MM.1S (cell line): Measurements from ENCODE around the gene MIF.
"Not testable (repeated sequence)": the region's sequence is repeated elsewhere in the genome, so short reads cannot be mapped to it uniquely, and the experiment has no call there.

Experiments
- DNase-seq: peaks from one replicate; pipeline ENCODE4 v3.0.0-alpha.2; 2015
- H2AFZ ChIP-seq: fragments of 300-600 bp; sonication (generic); 2 replicates; pipeline ENCODE4 v1.6.0; 2016; ENCODE audit warnings: antibody characterized with exemption, low read length
- H3F3A ChIP-seq: fragments of 300-600 bp; sonication (generic); 2 replicates; pipeline ENCODE4 v1.6.1; 2016; ENCODE audit warnings: mild to moderate bottlenecking, antibody characterized with exemption, low read length, moderate library complexity, mixed read lengths; ENCODE audit not compliant: insufficient read depth
- H3K27ac ChIP-seq: fragments of 300-600 bp; sonication (generic); 2 replicates; pipeline ENCODE4 v1.5.1; 2016; ENCODE audit warnings: mild to moderate bottlenecking, low read length
- H3K27me3 ChIP-seq: fragments of 300-600 bp; sonication (generic); replicated peaks from 2 replicates; pipeline ENCODE4 v1.6.0; 2016; ENCODE audit warnings: low read length; ENCODE audit not compliant: insufficient read depth
- H3K36me3 ChIP-seq: fragments of 300-600 bp; sonication (generic); replicated peaks from 2 replicates; pipeline ENCODE4 v1.6.1; 2016; ENCODE audit warnings: mild to moderate bottlenecking, low read length, mixed read lengths; ENCODE audit not compliant: insufficient read depth
- H3K4me1 ChIP-seq: fragments of 300-600 bp; sonication (generic); 2 replicates; pipeline ENCODE4 v1.6.1; 2016; ENCODE audit warnings: low read length, mixed read lengths
- H3K4me2 ChIP-seq: fragments of 300-600 bp; sonication (generic); 2 replicates; pipeline ENCODE4 v1.6.0; 2016; ENCODE audit warnings: low read depth, low read length
- H3K4me3 ChIP-seq: fragments of 300-600 bp; sonication (generic); 2 replicates; pipeline ENCODE4 v1.5.1; 2016; ENCODE audit warnings: low read length, mixed read lengths
- H3K79me2 ChIP-seq: fragments of 300-600 bp; sonication (generic); 2 replicates; pipeline ENCODE4 v1.6.1; 2016; ENCODE audit warnings: mixed run types, low read length, mixed read lengths
- H3K9ac ChIP-seq: fragments of 300-600 bp; sonication (generic); 2 replicates; pipeline ENCODE4 v1.6.1; 2016; ENCODE audit warnings: low read length, mixed read lengths
- H3K9me2 ChIP-seq: fragments of 300-600 bp; sonication (generic); replicated peaks from 2 replicates; pipeline ENCODE4 v1.6.1; 2016; ENCODE audit warnings: mild to moderate bottlenecking, low read length, mixed read lengths; ENCODE audit not compliant: insufficient read depth
- H3K9me3 ChIP-seq: fragments of 300-600 bp; sonication (generic); replicated peaks from 2 replicates; pipeline ENCODE4 v1.6.1; 2016; ENCODE audit warnings: mild to moderate bottlenecking, low read length, mixed read lengths; ENCODE audit not compliant: insufficient read depth
- H4K20me1 ChIP-seq: fragments of 300-600 bp; sonication (generic); 2 replicates; pipeline ENCODE4 v1.6.1; 2016; ENCODE audit warnings: mild to moderate bottlenecking, low read length, moderate library complexity, mixed read lengths; ENCODE audit not compliant: insufficient read depth
- EZH2 ChIP-seq: fragments of 300-600 bp; sonication (generic); optimal IDR thresholded peaks from 2 replicates; pipeline ENCODE3; 2017; ENCODE audit warnings: low read depth, mild to moderate bottlenecking, antibody characterized with exemption, low read length, mixed read lengths
- EZH2phosphoT487 ChIP-seq: fragments of 300-600 bp; sonication (generic); IDR thresholded peaks from 2 replicates; pipeline ENCODE4 v1.6.1; 2018; ENCODE audit warnings: antibody characterized with exemption, low read length
- TF ChIP-seq, protein P1 (sequence below): fragments of 300-600 bp; sonication (generic); IDR thresholded peaks from 2 replicates; pipeline ENCODE4 v1.5.1; 2016; ENCODE audit warnings: antibody characterized with exemption, low read length, mixed read lengths

MIF gene

DNA sequence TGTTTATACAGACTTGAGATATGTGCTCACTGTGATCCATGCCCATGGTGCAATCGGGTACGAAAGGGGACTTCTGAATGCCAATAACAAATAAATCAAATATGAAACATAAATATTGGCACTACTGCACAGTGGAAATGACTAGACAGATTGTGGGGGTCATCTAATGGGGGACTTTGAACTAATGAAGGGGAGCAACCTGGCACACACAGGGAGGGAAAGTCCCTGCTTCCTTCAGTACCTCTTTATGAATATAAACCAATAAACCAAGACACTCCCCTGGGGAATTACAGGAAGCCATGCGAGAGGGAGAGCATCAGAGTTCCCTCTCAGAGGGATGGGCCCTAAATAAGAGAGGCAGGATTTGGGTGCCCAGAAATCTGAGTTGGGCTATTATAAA lies 21.1 kb downstream of the MIF start:
- no peak overlapping the region for H3K27ac ChIP-seq

GRCh38 chr22:23920267-23920611 lies 26.1 kb downstream of the MIF start:
- H3K9me2 ChIP-seq, H3K27me3 ChIP-seq, H3K9me3 ChIP-seq, H2AFZ ChIP-seq, H3K79me2 ChIP-seq, H3K4me3 ChIP-seq, H3K4me2 ChIP-seq, H3K27ac ChIP-seq, H4K20me1 ChIP-seq, H3F3A ChIP-seq, H3K9ac ChIP-seq, H3K36me3 ChIP-seq, DNase-seq, H3K4me1 ChIP-seq: not testable (repeated sequence)

More for the DNA sequence above, 21.1 kb downstream of the MIF start:
- no peak for DNase-seq
- Histone ChIP-seq H3K79me2 (no peaks in the 10 kb centered on the region), H3K4me3 (no peak overlapping the region), H3K4me2 (no peak overlapping the region), H3K9ac (no peak overlapping the region), H4K20me1 (no peaks in the 10 kb centered on the region), H2AFZ (no peak overlapping the region), H3F3A (peaks cover 11% of the 10 kb centered on the region; the same call in 1 of the 2 replicates), H3K9me3 (no peaks in the 10 kb centered on the region), H3K4me1 (peaks cover 4% of the 10 kb centered on the region; the same call in 1 of the 2 replicates), H3K9me2 (no peaks in the 10 kb centered on the region), H3K36me3 (no peaks in the 10 kb centered on the region), H3K27me3 (no peaks in the 10 kb centered on the region)
- TF ChIP-seq EZH2phosphoT487: no peak
- TF ChIP-seq EZH2: no peak
- TF ChIP-seq, protein P1, sequence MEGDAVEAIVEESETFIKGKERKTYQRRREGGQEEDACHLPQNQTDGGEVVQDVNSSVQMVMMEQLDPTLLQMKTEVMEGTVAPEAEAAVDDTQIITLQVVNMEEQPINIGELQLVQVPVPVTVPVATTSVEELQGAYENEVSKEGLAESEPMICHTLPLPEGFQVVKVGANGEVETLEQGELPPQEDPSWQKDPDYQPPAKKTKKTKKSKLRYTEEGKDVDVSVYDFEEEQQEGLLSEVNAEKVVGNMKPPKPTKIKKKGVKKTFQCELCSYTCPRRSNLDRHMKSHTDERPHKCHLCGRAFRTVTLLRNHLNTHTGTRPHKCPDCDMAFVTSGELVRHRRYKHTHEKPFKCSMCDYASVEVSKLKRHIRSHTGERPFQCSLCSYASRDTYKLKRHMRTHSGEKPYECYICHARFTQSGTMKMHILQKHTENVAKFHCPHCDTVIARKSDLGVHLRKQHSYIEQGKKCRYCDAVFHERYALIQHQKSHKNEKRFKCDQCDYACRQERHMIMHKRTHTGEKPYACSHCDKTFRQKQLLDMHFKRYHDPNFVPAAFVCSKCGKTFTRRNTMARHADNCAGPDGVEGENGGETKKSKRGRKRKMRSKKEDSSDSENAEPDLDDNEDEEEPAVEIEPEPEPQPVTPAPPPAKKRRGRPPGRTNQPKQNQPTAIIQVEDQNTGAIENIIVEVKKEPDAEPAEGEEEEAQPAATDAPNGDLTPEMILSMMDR: no peak

GRCh38 chr22:23921586-23922201 lies 27.5 kb downstream of the MIF start:
- not testable (repeated sequence) for H3F3A ChIP-seq, H3K9me2 ChIP-seq, H3K9ac ChIP-seq, DNase-seq, H3K27me3 ChIP-seq, H3K27ac ChIP-seq, H3K9me3 ChIP-seq, H3K36me3 ChIP-seq, H3K79me2 ChIP-seq, H3K4me2 ChIP-seq, H4K20me1 ChIP-seq, H3K4me1 ChIP-seq, H3K4me3 ChIP-seq, H2AFZ ChIP-seq

DNA sequence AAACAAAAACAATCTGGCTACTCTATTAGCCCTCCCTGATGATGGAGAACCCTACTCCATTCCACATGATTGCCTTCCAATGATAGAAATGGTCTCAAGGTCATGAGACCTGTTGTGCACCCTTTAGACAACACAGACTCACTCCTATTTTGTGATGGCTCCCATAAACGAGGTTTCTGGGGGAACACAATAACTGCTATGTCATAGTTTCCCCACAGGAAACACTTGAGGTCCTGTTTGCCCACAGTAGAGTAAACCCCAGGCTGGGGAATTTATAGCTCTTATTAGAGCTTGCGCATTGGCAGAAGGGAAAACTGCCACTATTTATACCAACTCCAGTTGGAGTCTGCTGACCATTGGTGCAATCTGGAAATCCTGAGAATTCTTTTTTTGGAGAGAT lies 28.7 kb downstream of the MIF start:
- H3K9me3 ChIP-seq: no peaks in the 10 kb centered on the region
- no peaks in the 10 kb centered on the region for H3F3A ChIP-seq
- no peaks in the 10 kb centered on the region for H4K20me1 ChIP-seq
- no peak overlapping the region for H2AFZ ChIP-seq
- no peak overlapping the region for H3K9ac ChIP-seq
- no peaks in the 10 kb centered on the region for H3K9me2 ChIP-seq
- no peaks in the 10 kb centered on the region for H3K79me2 ChIP-seq
- no peaks in the 10 kb centered on the region for H3K4me1 ChIP-seq
- no peaks in the 10 kb centered on the region; the same call in 1 of the 2 replicates for H3K36me3 ChIP-seq
- H3K27ac ChIP-seq: no peak overlapping the region
- no peak for DNase-seq
- no peak overlapping the region for H3K4me2 ChIP-seq
- no peaks in the 10 kb centered on the region for H3K27me3 ChIP-seq
- TF ChIP-seq EZH2 (no peak), EZH2phosphoT487 (no peak)
- TF ChIP-seq, protein P1: no peak
- H3K4me3 ChIP-seq: no peak overlapping the region
